Measurements from ENCODE around the gene ANTXR2. TPM values are rescaled to one million over a fixed set of nuclear protein-coding genes. Genes with fewer than 3 reads are reported as not detected.

Gene ANTXR2
- total RNA-seq, 1 experiment from 2014 or later, result 7.0 TPM

DNA sequence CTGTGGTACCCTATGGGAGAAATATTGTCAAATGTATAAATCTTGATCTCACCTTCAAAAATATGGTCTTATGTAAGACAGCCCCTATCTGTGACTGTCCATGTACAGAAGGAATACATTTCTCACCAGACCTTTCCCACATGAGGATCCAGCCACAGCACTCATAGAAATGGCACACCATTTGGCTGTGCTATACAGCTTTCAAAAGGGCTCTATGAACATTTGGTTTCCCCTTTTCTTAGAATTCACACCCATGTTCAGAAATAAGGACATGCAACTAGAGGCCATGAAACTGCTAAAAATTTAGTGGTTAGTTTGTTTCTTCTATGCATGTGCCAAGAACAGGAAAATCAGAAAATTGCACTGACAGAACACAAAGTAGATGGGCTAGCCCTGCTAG is 62.7 kb downstream of the ANTXR2 start:
- intact Hi-C loops (cut with micrococcal nuclease; ENCODE audit: unreplicated experiment), result no loop called here
- H3K4me3 ChIP-seq (ENCODE audit: low read depth, low read length, poor library complexity, severe bottlenecking), result no peak overlapping the region
- peaks cover 18% of the 10 kb centered on the region for H3K4me1 ChIP-seq (ENCODE audit: insufficient read depth, low read length, poor library complexity, severe bottlenecking)
- H3K36me3 ChIP-seq (ENCODE audit: insufficient read depth, low read length, poor library complexity, severe bottlenecking), result no peaks in the 10 kb centered on the region
- no peaks in the 10 kb centered on the region for H3K9me3 ChIP-seq (ENCODE audit: low read depth, low read length, poor library complexity, severe bottlenecking)
- no TSS peak for BruUV-seq (replicated peaks)
- no peak overlapping the region for H3K27ac ChIP-seq (ENCODE audit: low read depth, low read length, poor library complexity, severe bottlenecking)
- no peaks in the 10 kb centered on the region for H3K27me3 ChIP-seq (replicated peaks; ENCODE audit: insufficient read depth, low read depth, low read length, poor library complexity)
- ChIA-PET POLR2A (ENCODE audit: low non-redundant PET) (no interaction called here), CTCF (no interaction called here)
- no peak for DNase-seq (ENCODE audit: low spot score)
- TF ChIP-seq, protein P1, sequence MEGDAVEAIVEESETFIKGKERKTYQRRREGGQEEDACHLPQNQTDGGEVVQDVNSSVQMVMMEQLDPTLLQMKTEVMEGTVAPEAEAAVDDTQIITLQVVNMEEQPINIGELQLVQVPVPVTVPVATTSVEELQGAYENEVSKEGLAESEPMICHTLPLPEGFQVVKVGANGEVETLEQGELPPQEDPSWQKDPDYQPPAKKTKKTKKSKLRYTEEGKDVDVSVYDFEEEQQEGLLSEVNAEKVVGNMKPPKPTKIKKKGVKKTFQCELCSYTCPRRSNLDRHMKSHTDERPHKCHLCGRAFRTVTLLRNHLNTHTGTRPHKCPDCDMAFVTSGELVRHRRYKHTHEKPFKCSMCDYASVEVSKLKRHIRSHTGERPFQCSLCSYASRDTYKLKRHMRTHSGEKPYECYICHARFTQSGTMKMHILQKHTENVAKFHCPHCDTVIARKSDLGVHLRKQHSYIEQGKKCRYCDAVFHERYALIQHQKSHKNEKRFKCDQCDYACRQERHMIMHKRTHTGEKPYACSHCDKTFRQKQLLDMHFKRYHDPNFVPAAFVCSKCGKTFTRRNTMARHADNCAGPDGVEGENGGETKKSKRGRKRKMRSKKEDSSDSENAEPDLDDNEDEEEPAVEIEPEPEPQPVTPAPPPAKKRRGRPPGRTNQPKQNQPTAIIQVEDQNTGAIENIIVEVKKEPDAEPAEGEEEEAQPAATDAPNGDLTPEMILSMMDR (conservative IDR thresholded peaks at IDR 0.05; ENCODE audit: low read depth, low read length), result no peak
- TF ChIP-seq EZH2 (IDR thresholded peaks at IDR 0.05; ENCODE audit: borderline replicate concordance, low read depth, low read length, poor library complexity, severe bottlenecking), result no peak

DNA sequence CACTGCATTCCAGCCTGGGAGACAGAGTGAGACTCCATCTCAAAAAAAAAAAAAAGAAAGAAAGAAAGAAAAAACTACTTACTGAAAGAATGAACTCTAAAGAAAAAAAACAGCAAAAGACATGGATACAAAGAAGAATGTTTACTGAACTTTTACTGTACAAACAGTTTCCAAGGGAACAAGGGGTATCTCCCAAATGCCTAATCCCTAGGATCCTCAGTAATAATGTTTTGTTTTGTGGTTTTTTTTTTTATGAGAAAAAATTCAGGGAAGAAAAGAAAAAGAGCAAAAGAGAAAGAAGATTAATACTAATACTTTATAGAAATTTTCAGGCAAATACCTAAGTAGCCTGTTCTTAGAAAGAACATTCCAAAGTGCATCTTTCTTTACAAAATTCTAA is 63.2 kb downstream of the ANTXR2 start:
- no TSS peak for BruUV-seq (replicated peaks)
- Histone ChIP-seq H3K36me3 (ENCODE audit: insufficient read depth, low read length, poor library complexity, severe bottlenecking) (no peaks in the 10 kb centered on the region), H3K9me3 (ENCODE audit: low read depth, low read length, poor library complexity, severe bottlenecking) (no peaks in the 10 kb centered on the region), H3K27ac (ENCODE audit: low read depth, low read length, poor library complexity, severe bottlenecking) (no peak overlapping the region), H3K4me1 (ENCODE audit: insufficient read depth, low read length, poor library complexity, severe bottlenecking) (peaks cover 18% of the 10 kb centered on the region), H3K27me3 (replicated peaks; ENCODE audit: insufficient read depth, low read depth, low read length, poor library complexity) (no peaks in the 10 kb centered on the region), H3K4me3 (ENCODE audit: low read depth, low read length, poor library complexity, severe bottlenecking) (no peak overlapping the region)
- ChIA-PET CTCF (no interaction called here), POLR2A (ENCODE audit: low non-redundant PET) (no interaction called here)
- no peak for DNase-seq (ENCODE audit: low spot score)
- intact Hi-C loops (cut with micrococcal nuclease; ENCODE audit: unreplicated experiment), result no loop called here
- TF ChIP-seq, protein P1 (conservative IDR thresholded peaks at IDR 0.05; ENCODE audit: low read depth, low read length), result no peak
- TF ChIP-seq EZH2 (IDR thresholded peaks at IDR 0.05; ENCODE audit: borderline replicate concordance, low read depth, low read length, poor library complexity, severe bottlenecking), result no peak

DNA sequence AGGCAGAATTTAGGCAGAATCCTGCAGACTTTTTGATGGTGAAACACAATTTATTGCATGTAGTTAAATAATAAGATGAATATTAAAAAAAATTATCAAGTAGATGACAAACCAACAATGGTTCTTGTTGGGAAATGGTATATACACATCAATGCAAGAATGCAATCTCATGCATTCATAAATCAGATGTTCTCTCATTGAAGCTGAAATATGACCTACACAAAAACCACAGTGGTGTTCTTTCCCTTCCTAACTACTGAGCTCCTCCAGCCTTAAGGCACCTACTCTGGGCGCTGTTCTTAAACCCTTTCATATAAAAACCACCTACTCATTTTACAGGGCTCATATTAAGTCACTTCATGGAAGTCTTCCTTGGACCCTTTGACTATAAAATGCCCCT is 64.1 kb downstream of the ANTXR2 start:
- no peaks in the 10 kb centered on the region for H3K27me3 ChIP-seq (replicated peaks; ENCODE audit: insufficient read depth, low read depth, low read length, poor library complexity)
- peaks cover 18% of the 10 kb centered on the region for H3K4me1 ChIP-seq (ENCODE audit: insufficient read depth, low read length, poor library complexity, severe bottlenecking)
- CTCF ChIA-PET, result no interaction called here
- H3K27ac ChIP-seq (ENCODE audit: low read depth, low read length, poor library complexity, severe bottlenecking), result no peak overlapping the region
- H3K36me3 ChIP-seq (ENCODE audit: insufficient read depth, low read length, poor library complexity, severe bottlenecking), result no peaks in the 10 kb centered on the region
- POLR2A ChIA-PET (ENCODE audit: low non-redundant PET), result no interaction called here
- intact Hi-C loops (cut with micrococcal nuclease; ENCODE audit: unreplicated experiment), result no loop called here
- no peak for DNase-seq (ENCODE audit: low spot score)
- TF ChIP-seq EZH2 (IDR thresholded peaks at IDR 0.05; ENCODE audit: borderline replicate concordance, low read depth, low read length, poor library complexity, severe bottlenecking), result no peak
- TF ChIP-seq, protein P1 (conservative IDR thresholded peaks at IDR 0.05; ENCODE audit: low read depth, low read length), result no peak
- no peak overlapping the region for H3K4me3 ChIP-seq (ENCODE audit: low read depth, low read length, poor library complexity, severe bottlenecking)
- BruUV-seq (replicated peaks), result no TSS peak
- peaks cover 6% of the 10 kb centered on the region for H3K9me3 ChIP-seq (ENCODE audit: low read depth, low read length, poor library complexity, severe bottlenecking)
